ENCODE measurements around the gene POU2F1.

DNA sequence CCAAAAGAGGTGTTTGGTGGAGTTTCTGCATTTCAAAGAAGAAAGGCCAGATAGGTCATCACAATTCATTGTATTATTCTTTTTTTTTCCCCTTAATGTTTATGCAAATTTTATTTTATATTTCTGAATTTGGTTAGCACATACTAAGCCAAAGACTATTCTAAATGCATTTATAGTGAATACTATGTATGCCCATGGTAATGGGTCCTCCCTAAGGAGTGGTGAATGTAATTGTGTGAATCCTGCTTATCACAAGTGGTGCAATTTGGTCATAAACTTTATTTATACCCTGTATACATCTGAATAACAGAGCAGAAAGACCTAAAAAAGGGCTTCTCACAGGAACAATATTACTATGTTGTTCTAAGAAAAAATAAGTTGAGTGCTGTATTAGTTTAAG, 198.6 kb downstream of the POU2F1 start:
- TF ChIP-seq, protein P1, sequence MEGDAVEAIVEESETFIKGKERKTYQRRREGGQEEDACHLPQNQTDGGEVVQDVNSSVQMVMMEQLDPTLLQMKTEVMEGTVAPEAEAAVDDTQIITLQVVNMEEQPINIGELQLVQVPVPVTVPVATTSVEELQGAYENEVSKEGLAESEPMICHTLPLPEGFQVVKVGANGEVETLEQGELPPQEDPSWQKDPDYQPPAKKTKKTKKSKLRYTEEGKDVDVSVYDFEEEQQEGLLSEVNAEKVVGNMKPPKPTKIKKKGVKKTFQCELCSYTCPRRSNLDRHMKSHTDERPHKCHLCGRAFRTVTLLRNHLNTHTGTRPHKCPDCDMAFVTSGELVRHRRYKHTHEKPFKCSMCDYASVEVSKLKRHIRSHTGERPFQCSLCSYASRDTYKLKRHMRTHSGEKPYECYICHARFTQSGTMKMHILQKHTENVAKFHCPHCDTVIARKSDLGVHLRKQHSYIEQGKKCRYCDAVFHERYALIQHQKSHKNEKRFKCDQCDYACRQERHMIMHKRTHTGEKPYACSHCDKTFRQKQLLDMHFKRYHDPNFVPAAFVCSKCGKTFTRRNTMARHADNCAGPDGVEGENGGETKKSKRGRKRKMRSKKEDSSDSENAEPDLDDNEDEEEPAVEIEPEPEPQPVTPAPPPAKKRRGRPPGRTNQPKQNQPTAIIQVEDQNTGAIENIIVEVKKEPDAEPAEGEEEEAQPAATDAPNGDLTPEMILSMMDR (IDR thresholded peaks at IDR 0.05): no peak
- TF ChIP-seq POLR2A (IDR thresholded peaks at IDR 0.05): no peak

All from adrenal gland (tissue), 5 donors.